WTC11 (cell line): ENCODE measurements around the gene EPN1. TPM values are rescaled to one million over a fixed set of nuclear protein-coding genes. Genes with fewer than 3 reads are reported as not detected.

Experiments
- ATAC-seq: fragments of 200-7000 bp; cut with Tn5 transposase; 2 replicates; pipeline ENCODE4 v1.10.0; 2021; ENCODE audit warnings: mild to moderate bottlenecking, moderate library complexity
- CTCF ChIA-PET: fragments of 300-600 bp; sonication (Branson Sonifier 250); formaldehyde crosslinking; loops from one replicate; lab custom pipeline; 2021; ENCODE audit warnings: antibody characterized with exemption; lab: Charles Lee
- POLR2A ChIA-PET: fragments of 350-600 bp; sonication (Branson Sonifier 250); formaldehyde crosslinking; loops from one replicate; lab custom pipeline; 2021; ENCODE audit warnings: antibody characterized with exemption; lab: Charles Lee
- DNase-seq: peaks from one replicate; pipeline ENCODE4 v3.0.0; 2021; ENCODE audit warnings: low spot score
- H3K27ac Mint-ChIP-seq: 2 replicates; pipeline ENCODE4 v1.8.0; 2021; ENCODE audit warnings: mixed read lengths
- H3K27me3 Mint-ChIP-seq: 2 replicates; pipeline ENCODE4 v1.8.0; 2021; ENCODE audit warnings: low read depth, mild to moderate bottlenecking, moderate library complexity, mixed read lengths
- H3K36me3 Mint-ChIP-seq: 2 replicates; pipeline ENCODE4 v1.8.0; 2021; ENCODE audit warnings: mixed read lengths
- H3K4me1 Mint-ChIP-seq: 2 replicates; pipeline ENCODE4 v1.8.0; 2022; ENCODE audit warnings: mixed read lengths
- H3K4me3 Mint-ChIP-seq: 2 replicates; pipeline ENCODE4 v1.8.0; 2021; ENCODE audit warnings: mild to moderate bottlenecking, moderate library complexity, mixed read lengths
- H3K9me3 Mint-ChIP-seq: 2 replicates; pipeline ENCODE4 v1.8.0; 2021; ENCODE audit warnings: mixed read lengths
- ESRRA ChIP-seq: sonication (generic); formaldehyde crosslinking; IDR thresholded peaks from 2 replicates; pipeline ENCODE4 v1.8.1; 2022; ENCODE audit warnings: mild to moderate bottlenecking, missing genetic modification reagents, borderline replicate concordance
- FOXP1 ChIP-seq: sonication (generic); formaldehyde crosslinking; IDR thresholded peaks from 2 replicates; pipeline ENCODE4 v1.8.0; 2022; ENCODE audit warnings: missing genetic modification reagents, mild to moderate bottlenecking, moderate library complexity, borderline replicate concordance
- GABPB1 ChIP-seq: sonication (generic); formaldehyde crosslinking; IDR thresholded peaks from 2 replicates; pipeline ENCODE4 v1.8.1; 2023; ENCODE audit warnings: mild to moderate bottlenecking, missing genetic modification reagents
- IRF1 ChIP-seq: sonication (generic); formaldehyde crosslinking; IDR thresholded peaks from 2 replicates; pipeline ENCODE4 v1.8.0; 2023; ENCODE audit warnings: missing genetic modification reagents
- KAT7 ChIP-seq: sonication (generic); formaldehyde crosslinking; IDR thresholded peaks from 2 replicates; pipeline ENCODE4 v1.8.1; 2023; ENCODE audit warnings: missing genetic modification reagents, mild to moderate bottlenecking, borderline replicate concordance
- MYBL2 ChIP-seq: sonication (generic); formaldehyde crosslinking; IDR thresholded peaks from 2 replicates; pipeline ENCODE4 v1.8.1; 2023; ENCODE audit warnings: mild to moderate bottlenecking, moderate library complexity, missing genetic modification reagents
- NR2C2 ChIP-seq: sonication (generic); formaldehyde crosslinking; IDR thresholded peaks from 2 replicates; pipeline ENCODE4 v1.8.0; 2022; ENCODE audit warnings: mild to moderate bottlenecking, missing genetic modification reagents
- PRDM15 ChIP-seq: sonication (generic); formaldehyde crosslinking; IDR thresholded peaks from 2 replicates; pipeline ENCODE4 v1.8.0; 2022; ENCODE audit warnings: missing genetic modification reagents
- PRRX2 ChIP-seq: fragments of 250-450 bp; sonication (Bioruptor Pico); IDR thresholded peaks from 2 replicates; pipeline ENCODE4 v1.8.0; 2021; ENCODE audit warnings: mild to moderate bottlenecking
- SMAD3 ChIP-seq: sonication (generic); formaldehyde crosslinking; IDR thresholded peaks from 2 replicates; pipeline ENCODE4 v1.8.0; 2022; ENCODE audit warnings: missing genetic modification reagents, mild to moderate bottlenecking, borderline replicate concordance
- STAT6 ChIP-seq: sonication (generic); formaldehyde crosslinking; conservative IDR thresholded peaks from 2 replicates; pipeline ENCODE4 v1.8.1; 2023; ENCODE audit warnings: mild to moderate bottlenecking, low read depth, missing genetic modification reagents, moderate library complexity
- TEAD4 ChIP-seq: sonication (generic); formaldehyde crosslinking; IDR thresholded peaks from 2 replicates; pipeline ENCODE4 v1.8.0; 2022; ENCODE audit warnings: mild to moderate bottlenecking, missing genetic modification reagents
- TP53 ChIP-seq: sonication (generic); formaldehyde crosslinking; IDR thresholded peaks from 2 replicates; pipeline ENCODE4 v1.8.1; 2023; ENCODE audit warnings: mild to moderate bottlenecking, missing genetic modification reagents
- ZNF121 ChIP-seq: sonication (generic); formaldehyde crosslinking; IDR thresholded peaks from 2 replicates; pipeline ENCODE4 v1.8.0; 2023; ENCODE audit warnings: missing genetic modification reagents
- ZNF138 ChIP-seq: sonication (generic); formaldehyde crosslinking; conservative IDR thresholded peaks from 2 replicates; pipeline ENCODE4 v1.8.1; 2022; ENCODE audit warnings: mild to moderate bottlenecking, moderate library complexity, missing genetic modification reagents
- ZSCAN18 ChIP-seq: fragments of 250-450 bp; sonication (Bioruptor Pico); IDR thresholded peaks from 2 replicates; pipeline ENCODE4 v2.1.2; 2022; ENCODE audit warnings: mild to moderate bottlenecking, moderate library complexity
- total RNA-seq: library from RNA; stranded (reverse); gene quantifications from 3 replicates; pipeline ENCODE4 v1.2.3, GENCODE V29; 2021
- TF ChIP-seq, protein P1 (sequence below): sonication (generic); formaldehyde crosslinking; IDR thresholded peaks from 2 replicates; pipeline ENCODE4 v1.8.1; 2023; ENCODE audit warnings: mild to moderate bottlenecking, missing genetic modification reagents, borderline replicate concordance
- TF ChIP-seq, protein P2 (sequence below): sonication (generic); formaldehyde crosslinking; IDR thresholded peaks from 2 replicates; pipeline ENCODE4 v1.8.1; 2023; ENCODE audit warnings: mild to moderate bottlenecking, moderate library complexity, missing genetic modification reagents

EPN1 gene
- total RNA-seq, 1 experiment from 2014 or later = 234 TPM

DNA sequence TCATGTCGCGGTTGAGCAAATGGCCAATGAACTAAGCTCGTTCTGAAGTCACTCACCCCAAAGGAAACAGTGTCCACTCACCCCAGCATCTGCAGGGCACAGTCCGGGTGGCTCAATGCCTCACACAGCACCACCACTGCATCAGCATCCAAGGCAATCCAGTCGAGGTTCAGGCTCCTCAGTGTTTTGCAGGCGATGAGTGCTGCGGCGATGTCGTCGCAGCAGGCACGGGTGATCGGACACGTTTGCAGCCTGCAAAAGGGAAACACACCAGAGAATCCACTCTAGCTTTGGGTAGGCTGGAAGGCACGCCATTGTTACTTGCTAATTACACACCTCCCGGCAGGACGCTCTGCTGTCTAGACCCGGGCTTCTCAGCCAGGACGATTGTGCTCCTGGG, 36.7 kb downstream of the EPN1 start (continued):
- TF ChIP-seq STAT6 (no peak), IRF1 (no peak), TP53 (CRISPR knock-in tag) (no peak), NR2C2 (no peak), ZNF138 (CRISPR knock-in tag) (no peak), MYBL2 (CRISPR knock-in tag) (no peak), FOXP1 (CRISPR knock-in tag) (no peak), ESRRA (CRISPR knock-in tag) (no peak), PRDM15 (no peak), GABPB1 (CRISPR knock-in tag) (no peak), PRRX2 (CRISPR knock-in tag) (no peak)
- TF ChIP-seq, protein P1, sequence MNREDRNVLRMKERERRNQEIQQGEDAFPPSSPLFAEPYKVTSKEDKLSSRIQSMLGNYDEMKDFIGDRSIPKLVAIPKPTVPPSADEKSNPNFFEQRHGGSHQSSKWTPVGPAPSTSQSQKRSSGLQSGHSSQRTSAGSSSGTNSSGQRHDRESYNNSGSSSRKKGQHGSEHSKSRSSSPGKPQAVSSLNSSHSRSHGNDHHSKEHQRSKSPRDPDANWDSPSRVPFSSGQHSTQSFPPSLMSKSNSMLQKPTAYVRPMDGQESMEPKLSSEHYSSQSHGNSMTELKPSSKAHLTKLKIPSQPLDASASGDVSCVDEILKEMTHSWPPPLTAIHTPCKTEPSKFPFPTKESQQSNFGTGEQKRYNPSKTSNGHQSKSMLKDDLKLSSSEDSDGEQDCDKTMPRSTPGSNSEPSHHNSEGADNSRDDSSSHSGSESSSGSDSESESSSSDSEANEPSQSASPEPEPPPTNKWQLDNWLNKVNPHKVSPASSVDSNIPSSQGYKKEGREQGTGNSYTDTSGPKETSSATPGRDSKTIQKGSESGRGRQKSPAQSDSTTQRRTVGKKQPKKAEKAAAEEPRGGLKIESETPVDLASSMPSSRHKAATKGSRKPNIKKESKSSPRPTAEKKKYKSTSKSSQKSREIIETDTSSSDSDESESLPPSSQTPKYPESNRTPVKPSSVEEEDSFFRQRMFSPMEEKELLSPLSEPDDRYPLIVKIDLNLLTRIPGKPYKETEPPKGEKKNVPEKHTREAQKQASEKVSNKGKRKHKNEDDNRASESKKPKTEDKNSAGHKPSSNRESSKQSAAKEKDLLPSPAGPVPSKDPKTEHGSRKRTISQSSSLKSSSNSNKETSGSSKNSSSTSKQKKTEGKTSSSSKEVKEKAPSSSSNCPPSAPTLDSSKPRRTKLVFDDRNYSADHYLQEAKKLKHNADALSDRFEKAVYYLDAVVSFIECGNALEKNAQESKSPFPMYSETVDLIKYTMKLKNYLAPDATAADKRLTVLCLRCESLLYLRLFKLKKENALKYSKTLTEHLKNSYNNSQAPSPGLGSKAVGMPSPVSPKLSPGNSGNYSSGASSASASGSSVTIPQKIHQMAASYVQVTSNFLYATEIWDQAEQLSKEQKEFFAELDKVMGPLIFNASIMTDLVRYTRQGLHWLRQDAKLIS = no peak

GRCh38 chr19:55712804-55713631, 38.0 kb downstream of the EPN1 start:
- DNase-seq (no peak), ATAC-seq (no peak)
- no peaks in the 10 kb centered on the region for H3K4me1 Mint-ChIP-seq
- H3K4me3 Mint-ChIP-seq = no peak overlapping the region
- peaks cover 46% of the 10 kb centered on the region for H3K36me3 Mint-ChIP-seq
- POLR2A ChIA-PET = no interaction called here
- H3K27ac Mint-ChIP-seq = no peak overlapping the region
- peaks cover 79% of the 10 kb centered on the region for H3K9me3 Mint-ChIP-seq
- peaks cover 47% of the 10 kb centered on the region for H3K27me3 Mint-ChIP-seq
- CTCF ChIA-PET = no interaction called here
- TF ChIP-seq, protein P1 = no peak
- TF ChIP-seq, protein P2, sequence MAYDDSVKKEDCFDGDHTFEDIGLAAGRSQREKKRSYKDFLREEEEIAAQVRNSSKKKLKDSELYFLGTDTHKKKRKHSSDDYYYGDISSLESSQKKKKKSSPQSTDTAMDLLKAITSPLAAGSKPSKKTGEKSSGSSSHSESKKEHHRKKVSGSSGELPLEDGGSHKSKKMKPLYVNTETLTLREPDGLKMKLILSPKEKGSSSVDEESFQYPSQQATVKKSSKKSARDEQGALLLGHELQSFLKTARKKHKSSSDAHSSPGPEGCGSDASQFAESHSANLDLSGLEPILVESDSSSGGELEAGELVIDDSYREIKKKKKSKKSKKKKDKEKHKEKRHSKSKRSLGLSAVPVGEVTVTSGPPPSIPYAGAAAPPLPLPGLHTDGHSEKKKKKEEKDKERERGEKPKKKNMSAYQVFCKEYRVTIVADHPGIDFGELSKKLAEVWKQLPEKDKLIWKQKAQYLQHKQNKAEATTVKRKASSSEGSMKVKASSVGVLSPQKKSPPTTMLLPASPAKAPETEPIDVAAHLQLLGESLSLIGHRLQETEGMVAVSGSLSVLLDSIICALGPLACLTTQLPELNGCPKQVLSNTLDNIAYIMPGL (CRISPR knock-in tag) = no peak
- TF ChIP-seq ZSCAN18 (CRISPR knock-in tag) (no peak), KAT7 (CRISPR knock-in tag) (no peak), SMAD3 (CRISPR knock-in tag) (no peak), ZNF121 (CRISPR knock-in tag) (no peak), TEAD4 (CRISPR knock-in tag) (no peak)
